ENCODE results near the gene ACMSD.
A peak's percentile ranks its signal among the peaks of the same experiment; 100 is the strongest.
"Not testable (repeated sequence)": the region's sequence is repeated elsewhere in the genome, so short reads cannot be mapped to it uniquely, and the experiment has no call there.

The ACMSD gene

DNA sequence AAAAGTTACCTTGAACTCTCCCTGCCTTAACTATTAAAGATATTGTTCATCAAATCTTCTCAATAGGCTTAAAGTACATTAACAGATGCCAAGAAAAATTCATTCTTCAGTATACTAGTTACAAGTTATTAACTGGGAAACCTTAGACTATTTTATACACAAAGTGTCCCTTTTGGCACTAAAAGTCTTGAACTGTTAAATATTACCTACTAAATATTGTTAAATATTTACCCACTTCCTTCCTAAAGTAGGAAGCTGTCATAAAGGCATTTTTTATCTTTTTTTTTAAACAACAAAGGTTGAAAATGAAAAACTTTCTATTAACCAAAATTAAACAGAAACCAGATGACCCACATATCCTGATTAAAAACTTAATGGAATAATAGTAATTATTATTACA, 60.8 kb downstream of the ACMSD start:
- H3K27me3 ChIP-seq (ENCODE audit: insufficient read depth, low read length) = no peaks in the 10 kb centered on the region
- H3K4me3 ChIP-seq (ENCODE audit: low read depth, low read length) = no peak overlapping the region
- H2AK5ac ChIP-seq (ENCODE audit: low read length) = no peak overlapping the region
- DNase-seq = no peak
- H2BK5ac ChIP-seq (ENCODE audit: low read depth, low read length, poor library complexity) = no peak overlapping the region
- no peak overlapping the region for H2BK120ac ChIP-seq (ENCODE audit: insufficient read depth, low read length, poor library complexity)
- no peaks in the 10 kb centered on the region for H3K4me1 ChIP-seq (ENCODE audit: control insufficient read depth in 1 of 2, insufficient read depth in 2 of 2, low read length in 2 of 2)
- no peak overlapping the region for H2AFZ ChIP-seq (ENCODE audit: insufficient read depth, low read length, poor library complexity)
- no peak overlapping the region for H3K18ac ChIP-seq (ENCODE audit: low read length)
- H3K14ac ChIP-seq (ENCODE audit: low read length) = no peak overlapping the region
- H3K79me2 ChIP-seq (ENCODE audit: control insufficient read depth, insufficient read depth, low read length, poor library complexity) = no peaks in the 10 kb centered on the region
- no peak overlapping the region for H4K12ac ChIP-seq (ENCODE audit: low read depth, low read length)
- H3K4ac ChIP-seq (ENCODE audit: low read depth, low read length) = no peak overlapping the region
- no peak overlapping the region for H3K23ac ChIP-seq (ENCODE audit: low read length)
- no peaks in the 10 kb centered on the region for H3K9me3 ChIP-seq (ENCODE audit: insufficient read depth, low read depth, low read length)
- H3K9ac ChIP-seq (ENCODE audit: low read length) = no peak overlapping the region
- no peak overlapping the region for H4K91ac ChIP-seq (ENCODE audit: low read depth, low read length)
- no peaks in the 10 kb centered on the region for H3K79me1 ChIP-seq (ENCODE audit: low read length)
- no peaks in the 10 kb centered on the region for H3K36me3 ChIP-seq (ENCODE audit: control insufficient read depth in 1 of 2, insufficient read depth in 2 of 2, low read length in 2 of 2)
- no peak overlapping the region for H2BK12ac ChIP-seq (ENCODE audit: low read length)
- no peak overlapping the region for H3K27ac ChIP-seq (ENCODE audit: low read depth, low read length)
- no peak overlapping the region for H4K8ac ChIP-seq (ENCODE audit: low read depth, low read length)
- H3K4me2 ChIP-seq (ENCODE audit: low read length) = no peak overlapping the region

DNA sequence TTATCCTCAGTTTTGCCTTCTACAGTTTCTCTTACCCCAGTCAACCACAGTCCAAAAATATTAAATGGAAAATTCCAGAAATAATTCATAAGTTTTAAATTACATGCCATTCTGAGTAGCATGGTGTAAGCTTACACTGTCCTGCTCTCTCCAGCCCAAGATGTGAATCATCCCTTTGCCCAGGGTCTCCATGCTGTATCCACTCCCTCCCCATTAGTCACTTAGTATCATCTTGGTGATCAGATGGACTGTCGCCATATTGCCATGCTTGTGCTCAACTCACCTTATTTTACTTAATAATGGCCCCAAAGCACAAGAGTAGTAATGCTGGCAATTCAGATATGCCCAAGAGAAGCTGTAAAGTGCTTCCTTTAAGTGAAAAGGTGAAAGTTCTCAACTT, 61.7 kb downstream of the ACMSD start:
- no CpG with 5 or more reads among the region's 1 CpG for WGBS (ENCODE audit: extremely low coverage, insufficient coverage, insufficient read length)
- no peaks in the 10 kb centered on the region for H3K36me3 ChIP-seq (ENCODE audit: control insufficient read depth in 1 of 2, insufficient read depth in 2 of 2, low read length in 2 of 2)
- no peak overlapping the region for H3K4me3 ChIP-seq (ENCODE audit: low read depth, low read length)
- no peaks in the 10 kb centered on the region for H3K79me2 ChIP-seq (ENCODE audit: control insufficient read depth, insufficient read depth, low read length, poor library complexity)
- H3K9me3 ChIP-seq (ENCODE audit: insufficient read depth, low read depth, low read length) = no peaks in the 10 kb centered on the region
- H4K12ac ChIP-seq (ENCODE audit: low read depth, low read length) = no peak overlapping the region
- H3K18ac ChIP-seq (ENCODE audit: low read length) = no peak overlapping the region
- H2AFZ ChIP-seq (ENCODE audit: insufficient read depth, low read length, poor library complexity) = no peak overlapping the region
- no peak overlapping the region for H2BK12ac ChIP-seq (ENCODE audit: low read length)
- H4K91ac ChIP-seq (ENCODE audit: low read depth, low read length) = no peak overlapping the region
- H3K14ac ChIP-seq (ENCODE audit: low read length) = no peak overlapping the region
- H2BK120ac ChIP-seq (ENCODE audit: insufficient read depth, low read length, poor library complexity) = no peak overlapping the region
- H3K27ac ChIP-seq (ENCODE audit: low read depth, low read length) = no peak overlapping the region
- H3K27me3 ChIP-seq (ENCODE audit: insufficient read depth, low read length) = no peaks in the 10 kb centered on the region
- no peak overlapping the region for H3K4me2 ChIP-seq (ENCODE audit: low read length)
- no peak overlapping the region for H3K9ac ChIP-seq (ENCODE audit: low read length)
- no peak overlapping the region for H2AK5ac ChIP-seq (ENCODE audit: low read length)
- no peaks in the 10 kb centered on the region for H3K4me1 ChIP-seq (ENCODE audit: control insufficient read depth in 1 of 2, insufficient read depth in 2 of 2, low read length in 2 of 2)
- no peak for DNase-seq
- peaks cover 4% of the 10 kb centered on the region for H3K79me1 ChIP-seq (ENCODE audit: low read length)
- no peak overlapping the region for H3K4ac ChIP-seq (ENCODE audit: low read depth, low read length)
- no peak overlapping the region for H4K8ac ChIP-seq (ENCODE audit: low read depth, low read length)
- H2BK5ac ChIP-seq (ENCODE audit: low read depth, low read length, poor library complexity) = no peak overlapping the region
- no peak overlapping the region for H3K23ac ChIP-seq (ENCODE audit: low read length)

DNA sequence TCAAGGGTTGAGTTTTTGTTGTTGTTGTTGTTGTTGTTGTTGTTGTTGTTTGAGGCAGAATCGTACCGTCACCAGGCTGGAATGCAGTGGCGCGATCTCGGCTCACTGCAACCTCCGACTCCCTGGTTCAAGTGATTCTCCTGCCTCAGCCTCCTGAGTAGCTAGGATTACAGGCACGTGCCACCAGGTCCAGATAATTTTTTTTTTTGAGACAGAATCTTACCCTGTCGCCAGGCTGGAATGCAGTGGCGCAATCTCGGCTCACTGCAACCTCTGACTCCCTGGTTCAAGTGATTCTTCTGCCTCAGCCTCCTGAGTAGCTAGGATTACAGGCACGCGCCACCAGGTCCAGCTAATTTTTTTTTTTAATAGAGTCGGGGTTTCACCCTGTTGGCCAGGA, 65.3 kb downstream of the ACMSD start:
- not testable (repeated sequence) for H4K91ac ChIP-seq (ENCODE audit: low read depth, low read length); H3K9ac ChIP-seq (ENCODE audit: low read length); H3K4me3 ChIP-seq (ENCODE audit: low read depth, low read length); H3K79me2 ChIP-seq (ENCODE audit: control insufficient read depth, insufficient read depth, low read length, poor library complexity); H2BK12ac ChIP-seq (ENCODE audit: low read length); H3K27me3 ChIP-seq (ENCODE audit: insufficient read depth, low read length); H3K18ac ChIP-seq (ENCODE audit: low read length); H3K4me1 ChIP-seq (ENCODE audit: control insufficient read depth in 1 of 2, insufficient read depth in 2 of 2, low read length in 2 of 2); H4K8ac ChIP-seq (ENCODE audit: low read depth, low read length); H2AK5ac ChIP-seq (ENCODE audit: low read length); H2AFZ ChIP-seq (ENCODE audit: insufficient read depth, low read length, poor library complexity); H3K9me3 ChIP-seq (ENCODE audit: insufficient read depth, low read depth, low read length); H3K14ac ChIP-seq (ENCODE audit: low read length); H3K36me3 ChIP-seq (ENCODE audit: control insufficient read depth in 1 of 2, insufficient read depth in 2 of 2, low read length in 2 of 2); H3K4ac ChIP-seq (ENCODE audit: low read depth, low read length); H2BK120ac ChIP-seq (ENCODE audit: insufficient read depth, low read length, poor library complexity); H3K27ac ChIP-seq (ENCODE audit: low read depth, low read length); H3K4me2 ChIP-seq (ENCODE audit: low read length); H3K23ac ChIP-seq (ENCODE audit: low read length)
- peaks cover 14% of the 10 kb centered on the region for H3K79me1 ChIP-seq (ENCODE audit: low read length)
- peak; percentile 59 to 67 for DNase-seq
- no CpG with 5 or more reads among the region's 13 CpGs for WGBS (ENCODE audit: extremely low coverage, insufficient coverage, insufficient read length)
- peak overlapping the region; percentile 9 for H4K12ac ChIP-seq (ENCODE audit: low read depth, low read length)
- peak overlapping the region; percentile 31 for H2BK5ac ChIP-seq (ENCODE audit: low read depth, low read length, poor library complexity)

DNA sequence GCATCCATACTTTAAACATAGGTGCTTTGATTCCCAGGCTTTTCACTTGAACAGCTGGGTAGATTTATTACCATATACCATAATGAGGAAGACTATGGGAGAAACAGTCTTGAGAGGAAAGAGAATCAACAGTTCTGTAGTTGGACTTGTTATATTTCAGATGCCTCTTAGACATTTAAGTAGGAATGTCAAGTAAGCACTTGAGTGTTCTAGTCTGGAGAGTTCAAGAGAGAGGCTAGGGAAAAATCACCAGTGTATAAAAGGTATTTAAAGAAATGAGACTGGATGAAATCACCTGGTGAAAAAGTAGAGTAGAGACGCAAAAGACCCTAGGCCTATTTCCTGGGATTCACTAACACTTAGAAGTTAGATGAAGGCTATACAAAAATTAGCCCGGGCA, 66.8 kb downstream of the ACMSD start:
- Histone ChIP-seq H3K27ac (ENCODE audit: low read depth, low read length) (peak overlapping the region; percentile 95), H3K9ac (ENCODE audit: low read length) (no peak overlapping the region), H3K27me3 (ENCODE audit: insufficient read depth, low read length) (no peaks in the 10 kb centered on the region), H2AFZ (ENCODE audit: insufficient read depth, low read length, poor library complexity) (no peak overlapping the region), H3K79me2 (ENCODE audit: control insufficient read depth, insufficient read depth, low read length, poor library complexity) (no peaks in the 10 kb centered on the region), H2AK5ac (ENCODE audit: low read length) (peak overlapping the region; percentile 50), H2BK120ac (ENCODE audit: insufficient read depth, low read length, poor library complexity) (peak overlapping the region; percentile 64), H3K79me1 (ENCODE audit: low read length) (peaks cover 16% of the 10 kb centered on the region), H2BK12ac (ENCODE audit: low read length) (peak overlapping the region; percentile 46), H3K23ac (ENCODE audit: low read length) (no peak overlapping the region), H4K12ac (ENCODE audit: low read depth, low read length) (no peak overlapping the region), H3K36me3 (ENCODE audit: control insufficient read depth in 1 of 2, insufficient read depth in 2 of 2, low read length in 2 of 2) (no peaks in the 10 kb centered on the region), H3K4me1 (ENCODE audit: control insufficient read depth in 1 of 2, insufficient read depth in 2 of 2, low read length in 2 of 2) (peaks cover 0 to 3% of the 10 kb centered on the region in 2 experiments), H3K4me3 (ENCODE audit: low read depth, low read length) (no peak overlapping the region), H3K14ac (ENCODE audit: low read length) (peak overlapping the region; percentile 54), H3K9me3 (ENCODE audit: insufficient read depth, low read depth, low read length) (no peaks in the 10 kb centered on the region), H4K91ac (ENCODE audit: low read depth, low read length) (peak overlapping the region; percentile 53), H3K4ac (ENCODE audit: low read depth, low read length) (no peak overlapping the region), H2BK5ac (ENCODE audit: low read depth, low read length, poor library complexity) (no peak overlapping the region), H3K4me2 (ENCODE audit: low read length) (no peak overlapping the region), H4K8ac (ENCODE audit: low read depth, low read length) (no peak overlapping the region), H3K18ac (ENCODE audit: low read length) (no peak overlapping the region)
- no peak for DNase-seq
- WGBS (ENCODE audit: extremely low coverage, insufficient coverage, insufficient read length) = no CpG with 5 or more reads among the region's 2 CpGs

All from trophoblast cell (in vitro differentiated cells and primary cell).